Naive B cell (primary cell): Measurements from ENCODE around the gene SH3RF1. TPM values are rescaled to one million over a fixed set of nuclear protein-coding genes. Genes with fewer than 3 reads are reported as not detected.

ENCODE experiments used
- ATAC-seq, 2 donors: fragments of 150-1000 bp; cut with Tn5 transposase; 2 replicates each; pipeline ENCODE4 v1.10.0; 2021; ENCODE audit warnings: low read depth in 2 of 2, mild to moderate bottlenecking in 2 of 2, moderate library complexity in 2 of 2
- DNase-seq: peaks from one replicate; pipeline ENCODE4 v3.0.0; 2022
- H3K27ac Mint-ChIP-seq, 6 donors: one replicate each; pipeline ENCODE4 v1.8.0; 2020 to 2022; ENCODE audit warnings: mild to moderate bottlenecking in 6 of 6, mixed read lengths in 6 of 6, moderate library complexity in 5 of 6, inconsistent platforms in 2 of 6
- H3K27me3 Mint-ChIP-seq, 3 donors: one replicate each; pipeline ENCODE4 v1.8.0; 2021 to 2022; ENCODE audit warnings: mixed read lengths in 3 of 3, mild to moderate bottlenecking in 1 of 3
- H3K36me3 Mint-ChIP-seq, 2 donors: one replicate each; pipeline ENCODE4 v1.8.0; 2020 to 2022; ENCODE audit warnings: mixed read lengths in 2 of 2, inconsistent platforms in 1 of 2, mild to moderate bottlenecking in 1 of 2
- H3K4me1 Mint-ChIP-seq, 3 donors: one replicate each; pipeline ENCODE4 v1.8.0; 2020 to 2022; ENCODE audit warnings: mixed read lengths in 3 of 3, inconsistent platforms in 1 of 3, mild to moderate bottlenecking in 1 of 3, moderate library complexity in 1 of 3
- H3K4me3 Mint-ChIP-seq, 8 donors: one replicate each; pipeline ENCODE4 v1.8.0; 2020 to 2022; ENCODE audit warnings: mild to moderate bottlenecking in 8 of 8, mixed read lengths in 8 of 8, moderate library complexity in 8 of 8, inconsistent platforms in 2 of 8
- H3K9me3 Mint-ChIP-seq, 7 donors: one replicate each; pipeline ENCODE4 v1.8.0; 2020 to 2022; ENCODE audit warnings: mixed read lengths in 7 of 7, mild to moderate bottlenecking in 5 of 7, inconsistent platforms in 2 of 7, moderate library complexity in 1 of 7
- polyA plus RNA-seq, 6 donors: library from polyadenylated mRNA; unstranded; fragments of 300-500 nt; fragmentation: Illumina TruSeq; gene quantifications; one replicate each; pipeline ENCODE4 v1.2.3, GENCODE V29; 2021; ENCODE audit warnings: low read depth in 6 of 6

Gene SH3RF1
- polyA plus RNA-seq: 1 to 10 TPM in 3 of 6 donors, under 1 TPM in 2, not detected in 1; 0.57 to 1.7 (median 1.1) TPM

DNA sequence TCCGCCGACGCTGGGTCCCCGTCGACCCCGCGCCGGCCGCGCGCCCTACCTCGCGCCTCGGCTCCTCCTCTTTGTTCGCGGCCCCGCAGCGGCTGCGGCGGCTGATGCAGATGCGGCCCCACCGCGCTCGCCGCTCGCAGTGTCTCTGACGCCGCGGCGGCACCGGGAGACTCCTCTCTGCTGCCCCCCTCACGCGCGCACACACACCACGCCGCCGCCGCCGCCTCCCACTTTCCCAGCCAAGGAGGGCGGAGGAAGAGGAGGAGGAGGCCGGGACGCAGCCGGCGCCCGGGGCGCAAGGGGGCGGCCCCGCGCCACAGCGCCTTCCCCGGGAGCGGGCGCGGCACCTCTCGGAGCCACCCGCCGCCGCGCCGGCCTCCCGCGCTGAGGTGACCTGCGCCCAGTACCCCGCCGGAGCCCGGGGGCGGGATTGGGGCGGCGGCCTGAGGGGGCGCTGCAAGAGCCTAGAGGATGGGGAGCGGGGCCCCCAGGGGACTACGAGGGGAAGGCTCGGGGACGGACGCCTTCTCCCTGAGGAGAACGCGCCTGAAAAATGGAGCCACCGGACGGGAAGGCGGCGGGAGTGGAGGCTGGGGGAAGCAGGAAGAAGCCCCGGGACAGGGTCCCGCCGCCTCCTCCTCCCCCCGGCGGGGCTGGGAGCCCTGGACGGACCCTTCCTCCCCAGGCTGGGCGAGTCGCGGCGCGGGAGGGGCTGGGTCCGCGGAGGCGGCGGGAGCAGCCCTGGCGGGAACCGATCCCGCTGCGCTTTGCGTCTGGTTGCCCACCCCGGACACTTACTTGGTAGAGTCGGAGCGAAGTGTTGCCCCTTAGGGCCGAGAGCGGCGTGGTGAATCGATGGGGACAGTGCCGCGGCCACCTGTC is at the start of gene SH3RF1:
Gene SH3RF1, minus strand, starts transcription at position 147 of the 882 bp plus-strand sequence. CDS start 1,744 bp downstream, outside the sequence.
- Mint-ChIP-seq H3K27me3 (peaks cover 0 to 10% (median 8%) of the 10 kb centered on the region in 3 donors), H3K4me3 (peak within 1 kb of the TSS; percentile 79 to 93 (median 90)), H3K9me3 (no peaks in the 10 kb centered on the region), H3K4me1 (peaks cover 12 to 31% (median 28%) of the 10 kb centered on the region in 3 donors), H3K36me3 (no peaks in the 10 kb centered on the region), H3K27ac (peak within 1 kb of the TSS in 3 of 6 donors; percentile 26 to 87 (median 62))
- DNase-seq: peak; percentile 43
- peak; percentile 64 to 71 for ATAC-seq

GRCh38 chr4:169315530-169316343 is 45.0 kb upstream of the SH3RF1 start:
- no peak for DNase-seq
- no peaks in the 10 kb centered on the region for H3K36me3 Mint-ChIP-seq
- ATAC-seq: no peak
- no peak overlapping the region for H3K27ac Mint-ChIP-seq
- H3K4me3 Mint-ChIP-seq: no peak overlapping the region
- H3K9me3 Mint-ChIP-seq: peaks cover 0 to 3% (median 0%) of the 10 kb centered on the region in 7 donors
- no peaks in the 10 kb centered on the region for H3K4me1 Mint-ChIP-seq
- peaks cover 0 to 3% (median 0%) of the 10 kb centered on the region in 3 donors for H3K27me3 Mint-ChIP-seq

DNA sequence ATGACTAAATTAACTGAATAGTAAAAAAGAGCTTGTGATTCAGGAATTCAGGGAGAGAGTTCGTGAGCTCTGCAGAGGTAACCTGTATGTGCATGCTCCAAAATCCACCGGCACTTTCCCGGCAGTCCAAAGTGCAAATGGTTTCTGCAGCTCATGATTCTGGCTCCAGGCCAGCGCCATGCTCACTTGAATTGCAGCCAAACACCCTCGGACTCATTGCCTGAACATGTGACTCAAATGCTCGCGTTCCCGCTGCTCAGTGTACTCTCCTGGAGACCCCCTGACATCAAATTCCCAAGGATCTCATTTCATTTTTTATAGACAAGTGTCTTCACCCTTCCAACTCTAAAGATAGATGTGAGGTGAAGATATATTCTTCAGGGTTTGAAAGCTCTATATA is 44.1 kb upstream of the SH3RF1 start:
- peaks cover 0 to 3% (median 0%) of the 10 kb centered on the region in 7 donors for H3K9me3 Mint-ChIP-seq
- peaks cover 0 to 3% (median 0%) of the 10 kb centered on the region in 3 donors for H3K27me3 Mint-ChIP-seq
- no peaks in the 10 kb centered on the region for H3K4me1 Mint-ChIP-seq
- DNase-seq (no peak), ATAC-seq (no peak)
- no peak overlapping the region for H3K27ac Mint-ChIP-seq
- H3K4me3 Mint-ChIP-seq: no peak overlapping the region
- H3K36me3 Mint-ChIP-seq: no peaks in the 10 kb centered on the region

- no peak overlapping the region for H3K27ac Mint-ChIP-seq
- peaks cover 0 to 3% (median 0%) of the 10 kb centered on the region in 3 donors for H3K27me3 Mint-ChIP-seq
- no peaks in the 10 kb centered on the region for H3K36me3 Mint-ChIP-seq
- H3K4me3 Mint-ChIP-seq: no peak overlapping the region
- DNase-seq (no peak), ATAC-seq (no peak)
- no peaks in the 10 kb centered on the region for H3K4me1 Mint-ChIP-seq
- peaks cover 0 to 2% (median 0%) of the 10 kb centered on the region in 7 donors for H3K9me3 Mint-ChIP-seq
Observed at GRCh38 chr4:169313732-169314131, 43.0 kb upstream of the SH3RF1 start.

GRCh38 chr4:169312690-169313422 is 42.1 kb upstream of the SH3RF1 start:
- H3K9me3 Mint-ChIP-seq: peaks cover 0 to 9% (median 3%) of the 10 kb centered on the region in 7 donors
- H3K36me3 Mint-ChIP-seq: no peaks in the 10 kb centered on the region
- no peak overlapping the region for H3K4me3 Mint-ChIP-seq
- DNase-seq: no peak
- no peak for ATAC-seq
- no peaks in the 10 kb centered on the region for H3K4me1 Mint-ChIP-seq
- H3K27ac Mint-ChIP-seq: peak overlapping the region in 1 of 6 donors; percentile 55
- H3K27me3 Mint-ChIP-seq: peaks cover 0 to 3% (median 0%) of the 10 kb centered on the region in 3 donors

GRCh38 chr4:169311643-169312365 is 41.0 kb upstream of the SH3RF1 start:
- Mint-ChIP-seq H3K27ac (no peak overlapping the region), H3K4me1 (no peaks in the 10 kb centered on the region), H3K4me3 (no peak overlapping the region), H3K36me3 (no peaks in the 10 kb centered on the region), H3K9me3 (peaks cover 0 to 9% (median 3%) of the 10 kb centered on the region in 7 donors), H3K27me3 (peaks cover 0 to 3% (median 0%) of the 10 kb centered on the region in 3 donors)
- DNase-seq: peak; percentile 22
- peak; percentile 53 to 75 for ATAC-seq

DNA sequence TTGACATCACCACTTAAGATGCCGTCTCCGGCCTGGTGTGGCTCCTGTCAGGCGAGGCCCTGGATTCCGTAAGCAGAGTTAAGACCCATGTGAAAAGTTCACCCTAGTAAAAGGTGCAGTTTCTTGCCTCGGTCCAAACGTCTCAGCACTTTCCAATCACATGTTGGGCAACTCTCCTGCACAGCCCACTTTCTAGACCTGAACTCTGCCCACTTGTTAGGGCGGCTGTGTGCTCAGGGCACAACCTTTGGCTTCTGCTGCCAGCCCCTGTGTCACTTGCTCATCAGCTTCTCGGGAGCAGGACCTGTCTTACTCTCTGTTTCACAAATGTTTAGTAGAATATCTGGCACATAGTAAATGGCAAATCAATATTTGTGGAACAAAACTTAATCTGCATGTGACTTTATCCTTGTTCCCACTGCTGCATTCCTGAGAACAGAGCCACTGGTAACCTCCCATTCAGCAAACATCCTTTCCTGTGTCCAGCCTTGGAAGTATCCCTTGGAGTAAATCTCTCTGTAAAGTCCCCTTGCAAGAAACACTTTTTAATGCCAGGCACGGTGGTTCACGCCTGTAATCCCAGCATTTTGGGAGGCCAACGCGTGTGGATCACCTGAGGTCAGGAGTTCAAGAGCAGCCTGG is 38.7 kb upstream of the SH3RF1 start:
- Mint-ChIP-seq H3K27ac (peak overlapping the region in 1 of 6 donors; percentile 30), H3K9me3 (peaks cover 0 to 9% (median 3%) of the 10 kb centered on the region in 7 donors), H3K36me3 (no peaks in the 10 kb centered on the region), H3K27me3 (peaks cover 0 to 3% (median 0%) of the 10 kb centered on the region in 3 donors), H3K4me1 (peaks cover 0 to 12% (median 3%) of the 10 kb centered on the region in 3 donors), H3K4me3 (no peak overlapping the region)
- ATAC-seq (no peak), DNase-seq (no peak)

DNA sequence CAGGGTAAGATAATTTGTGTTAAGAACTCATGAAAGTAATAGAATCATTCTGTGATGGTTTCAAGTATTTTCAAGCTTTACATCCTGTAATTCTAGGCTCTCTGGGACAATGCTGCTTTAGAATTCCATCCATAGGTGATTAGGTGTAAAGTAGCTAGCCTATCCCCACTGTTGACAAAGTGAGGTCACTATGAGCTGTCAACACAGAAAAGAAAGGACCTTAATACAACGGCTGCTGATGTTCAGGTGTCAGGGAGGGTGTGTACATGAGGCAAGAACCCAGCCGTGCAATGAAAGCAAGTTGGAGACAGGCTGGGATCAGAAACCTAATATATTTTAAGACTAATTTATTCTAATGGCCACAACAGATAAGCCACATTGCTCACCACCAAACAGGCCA is 36.8 kb upstream of the SH3RF1 start:
- Mint-ChIP-seq H3K4me3 (no peak overlapping the region), H3K27me3 (no peaks in the 10 kb centered on the region), H3K4me1 (peaks cover 0 to 14% (median 3%) of the 10 kb centered on the region in 3 donors), H3K27ac (no peak overlapping the region), H3K36me3 (no peaks in the 10 kb centered on the region), H3K9me3 (peaks cover 0 to 9% (median 3%) of the 10 kb centered on the region in 7 donors)
- no peak for ATAC-seq
- no peak for DNase-seq

DNA sequence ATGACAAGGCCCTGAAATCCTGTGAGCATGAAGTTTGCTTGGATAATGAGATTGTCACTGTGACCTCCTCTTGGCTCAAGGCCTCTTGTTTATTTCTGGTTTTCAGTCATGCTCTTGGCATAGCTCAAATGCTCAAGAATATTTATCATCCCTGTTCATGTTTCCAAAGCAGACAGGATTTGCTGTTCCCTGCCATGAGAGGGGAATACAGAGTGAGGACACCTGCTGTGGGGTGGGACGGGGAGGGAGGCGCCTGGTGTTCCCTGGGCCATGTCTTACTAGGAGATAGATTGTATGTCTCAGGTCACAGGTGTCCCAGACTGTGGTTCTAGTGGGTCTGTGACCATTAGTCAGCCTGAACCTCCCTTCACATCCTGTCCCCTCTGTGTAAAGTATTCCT is 34.9 kb upstream of the SH3RF1 start:
- Mint-ChIP-seq H3K9me3 (peaks cover 0 to 9% (median 4%) of the 10 kb centered on the region in 7 donors), H3K4me3 (no peak overlapping the region), H3K36me3 (no peaks in the 10 kb centered on the region), H3K27ac (no peak overlapping the region), H3K27me3 (no peaks in the 10 kb centered on the region), H3K4me1 (peaks cover 0 to 14% (median 3%) of the 10 kb centered on the region in 3 donors)
- DNase-seq (no peak), ATAC-seq (no peak)

- DNase-seq: no peak
- Mint-ChIP-seq H3K9me3 (peaks cover 0 to 9% (median 4%) of the 10 kb centered on the region in 7 donors), H3K36me3 (no peaks in the 10 kb centered on the region), H3K27ac (no peak overlapping the region), H3K27me3 (no peaks in the 10 kb centered on the region), H3K4me1 (peaks cover 0 to 14% (median 3%) of the 10 kb centered on the region in 3 donors), H3K4me3 (no peak overlapping the region)
- no peak for ATAC-seq
Observed at GRCh38 chr4:169305173-169305572, 34.4 kb upstream of the SH3RF1 start.

- ATAC-seq (no peak), DNase-seq (no peak)
- Mint-ChIP-seq H3K4me3 (peak overlapping the region in 1 of 8 donors; percentile 2), H3K36me3 (peaks cover 0 to 5% of the 10 kb centered on the region in 2 donors), H3K9me3 (peaks cover 0 to 3% (median 0%) of the 10 kb centered on the region in 7 donors), H3K4me1 (peaks cover 23 to 38% (median 36%) of the 10 kb centered on the region in 3 donors), H3K27ac (no peak overlapping the region), H3K27me3 (no peaks in the 10 kb centered on the region)
Observed at GRCh38 chr4:169295822-169296221, 25.1 kb upstream of the SH3RF1 start.
